CD4-positive, alpha-beta T cell treated with Interleukin-4 for 4 hours (primary cell): ENCODE results near the gene HDC.

Experiments used
- DNase-seq: peaks from one replicate; pipeline ENCODE4 v3.0.0-alpha.2; 2020

HDC gene

DNA sequence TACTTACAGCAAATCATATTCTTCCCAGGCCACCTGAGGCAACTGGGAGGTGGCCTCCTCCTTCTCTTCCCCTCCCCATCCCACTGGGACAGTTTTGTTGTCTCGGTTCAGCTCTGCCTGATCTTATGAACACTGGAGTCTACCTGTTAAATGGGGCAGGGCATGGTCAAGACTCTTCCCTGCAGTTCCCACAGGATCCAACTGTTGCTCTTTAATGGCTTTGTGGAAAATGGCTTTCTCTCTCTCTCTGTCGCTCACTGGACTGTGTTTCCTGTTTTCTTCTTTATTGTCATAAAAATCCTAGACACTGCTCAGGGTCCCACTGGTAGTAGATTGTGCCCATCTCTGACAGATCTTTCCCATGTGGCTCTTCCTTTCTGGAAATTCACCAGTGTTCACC is 43.3 kb downstream of the HDC start:
- DNase-seq = no peak

DNA sequence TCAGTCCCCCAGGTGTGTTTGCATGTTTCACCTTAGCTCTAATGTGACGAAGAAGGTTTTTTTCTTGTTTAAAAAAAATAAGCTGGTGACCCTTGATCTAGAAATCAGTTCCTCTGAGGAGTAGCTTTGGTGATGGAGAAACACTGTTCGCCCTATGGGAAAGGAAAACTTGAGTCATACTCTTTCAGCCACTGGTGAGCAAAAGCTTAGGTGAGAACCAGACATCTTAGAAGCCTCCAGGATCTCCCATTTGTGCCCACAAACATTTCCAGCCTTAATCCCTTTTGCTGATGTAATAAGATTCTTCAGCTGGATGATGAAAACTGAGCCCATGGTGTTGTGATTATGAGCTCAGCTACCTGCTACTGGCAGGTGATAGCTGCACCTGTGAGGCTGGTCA is 45.7 kb downstream of the HDC start:
- no peak for DNase-seq

DNA sequence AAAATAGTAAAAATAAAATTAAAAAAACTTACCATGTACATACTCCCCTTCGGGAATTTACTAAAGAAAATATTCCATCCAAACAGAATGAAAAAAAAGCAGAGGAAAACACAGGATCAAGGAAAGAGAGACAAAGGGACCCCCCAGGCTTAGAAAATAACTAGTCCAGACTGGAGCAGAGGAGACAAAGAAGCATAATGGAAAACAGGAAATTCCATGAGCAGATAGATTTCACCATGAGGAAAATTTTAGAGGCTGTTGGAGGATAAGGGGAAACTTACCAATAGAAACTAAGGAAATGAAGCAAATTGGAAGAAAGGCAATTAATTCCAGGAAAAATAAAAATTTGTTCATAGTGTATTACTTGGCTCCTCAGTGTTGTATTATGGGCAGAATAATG is 46.8 kb downstream of the HDC start:
- no peak for DNase-seq

DNA sequence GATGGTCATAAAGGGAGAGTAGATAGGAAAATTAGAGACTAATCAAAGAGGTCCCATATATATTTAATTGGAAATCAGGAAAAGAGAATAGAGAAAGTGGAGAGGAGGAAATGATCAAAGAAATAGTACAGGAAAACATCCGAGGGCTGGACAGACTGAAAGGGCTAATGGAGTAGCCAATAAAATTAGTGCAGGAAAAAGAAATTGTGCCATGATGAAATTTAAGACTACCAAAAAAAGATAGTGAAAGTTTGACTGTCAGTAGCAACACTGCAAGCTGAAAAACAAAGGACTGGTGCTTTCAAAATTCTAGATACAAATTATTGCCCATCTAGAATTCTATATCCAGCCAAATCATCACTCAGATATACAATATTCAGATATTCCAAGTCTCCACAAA is 47.2 kb downstream of the HDC start:
- no peak for DNase-seq

DNA sequence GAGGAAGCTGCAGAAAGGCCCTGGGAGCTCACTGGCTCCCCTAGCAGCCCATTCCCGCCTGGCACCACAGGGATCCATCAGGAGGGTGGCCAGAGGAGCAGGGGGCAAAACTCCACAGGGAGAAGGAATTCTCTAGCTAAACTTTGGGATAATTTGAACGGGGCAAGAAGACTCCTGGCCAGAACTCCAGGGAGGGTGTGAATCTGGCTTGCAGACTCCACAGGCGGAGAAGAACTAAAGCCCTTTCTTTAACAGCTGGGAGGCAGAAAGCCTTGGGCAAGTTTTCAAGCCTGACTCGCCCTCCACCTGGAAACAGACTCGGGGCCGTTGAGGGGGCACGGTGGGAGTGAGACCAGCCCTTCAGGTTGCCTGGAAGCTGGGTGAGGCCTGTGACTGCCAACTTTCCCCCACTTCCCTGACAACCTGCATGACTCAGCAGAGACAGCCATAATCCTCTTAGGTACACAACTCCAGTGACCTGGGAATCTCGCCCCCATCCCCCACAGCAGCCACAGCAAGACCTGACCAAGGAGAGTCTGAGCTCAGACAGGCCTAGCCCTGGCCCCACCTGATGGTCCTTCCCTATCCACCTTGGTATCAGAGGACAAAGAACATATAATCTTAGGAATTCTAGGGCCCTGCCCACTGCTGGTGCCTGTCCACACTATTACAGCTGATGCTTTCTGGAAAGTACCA is 54.9 kb downstream of the HDC start:
- no peak for DNase-seq

DNA sequence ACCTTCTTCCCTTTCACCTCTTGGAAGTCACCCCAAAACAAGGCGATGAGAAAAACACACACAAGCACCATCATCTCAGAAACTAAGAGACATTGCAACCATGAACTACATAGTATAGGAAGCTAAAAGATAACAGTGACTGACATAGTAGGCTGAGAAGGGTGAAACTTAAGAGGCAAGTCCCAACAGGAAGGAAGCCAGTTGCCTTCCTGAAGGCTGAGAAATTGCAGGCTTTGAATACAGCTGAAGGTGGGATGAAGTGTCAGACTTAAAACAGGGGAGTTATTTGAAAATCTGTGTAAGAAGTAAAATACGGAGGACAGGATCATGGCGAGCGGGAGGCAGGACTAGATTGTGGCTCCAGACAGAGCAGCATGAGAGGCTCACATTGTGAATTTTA is 55.7 kb downstream of the HDC start:
- no peak for DNase-seq

DNA sequence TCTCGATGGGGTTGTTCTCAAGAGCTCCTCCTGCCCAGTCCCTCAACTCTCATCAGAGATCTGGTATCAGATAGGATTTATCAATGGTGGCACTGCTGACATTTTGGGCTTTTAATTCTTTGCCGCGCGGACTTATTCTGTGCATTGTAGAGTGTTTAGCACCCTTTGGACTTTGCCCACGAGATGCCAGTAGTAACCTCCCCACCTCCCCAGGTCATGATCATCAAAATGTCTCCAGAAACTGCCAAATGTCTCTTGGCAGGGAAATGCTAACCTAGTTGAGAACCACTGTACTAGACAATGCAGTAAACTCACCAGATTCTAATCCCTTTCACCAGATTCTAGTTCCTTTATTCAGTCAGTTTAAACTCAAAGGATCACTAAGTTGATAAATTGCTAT is 59.5 kb downstream of the HDC start:
- no peak for DNase-seq

DNA sequence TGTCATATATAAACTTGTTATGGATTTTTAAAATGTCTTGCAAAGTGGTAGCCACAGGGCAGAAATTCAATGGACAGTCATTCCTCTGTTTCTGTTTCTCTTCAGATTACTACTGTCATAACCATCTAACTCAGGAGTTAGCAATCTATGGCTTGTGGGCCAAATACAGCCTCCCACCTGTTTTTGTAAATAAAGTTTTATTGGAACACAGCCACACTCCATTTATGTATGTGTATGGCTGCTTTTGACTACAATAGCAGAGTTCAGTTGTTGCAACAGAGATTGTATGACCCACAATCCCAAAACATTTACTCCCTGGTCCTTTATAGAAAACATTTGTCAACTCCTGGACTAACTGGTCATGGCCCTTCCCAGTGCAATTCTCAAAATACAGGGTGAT is 63.5 kb downstream of the HDC start:
- no peak for DNase-seq

DNA sequence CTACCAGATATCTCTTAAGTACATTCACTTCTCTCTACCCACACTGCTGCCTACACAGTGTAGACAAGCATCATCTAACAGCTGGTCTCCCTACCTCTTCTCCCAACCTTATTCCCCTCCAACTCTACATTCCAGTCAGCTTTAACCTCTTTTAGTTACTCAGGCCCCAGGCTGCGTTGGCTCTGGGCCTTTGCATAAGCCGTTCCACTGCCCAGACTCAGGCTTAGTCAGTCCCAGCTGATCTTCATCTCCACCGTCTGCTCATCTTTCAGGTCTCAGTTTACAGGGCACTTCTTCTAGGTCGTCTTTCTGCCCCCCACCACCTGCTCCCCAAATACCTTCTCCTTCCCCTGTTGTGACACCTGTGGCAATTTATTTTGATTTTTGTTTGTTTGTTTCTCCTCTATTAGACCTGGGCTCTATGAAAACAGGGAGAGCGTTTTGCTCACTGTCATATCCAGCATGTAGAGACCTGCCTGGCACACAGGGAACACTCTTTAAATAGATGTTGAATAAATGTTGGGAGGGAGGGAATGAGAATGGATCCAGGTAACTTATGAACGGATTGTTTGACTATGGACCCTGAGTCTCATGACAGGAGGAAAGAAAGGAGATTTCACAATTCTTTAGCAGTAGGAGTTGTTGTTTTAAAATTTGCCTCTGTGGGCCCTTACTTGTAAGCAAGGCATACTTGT is 72.5 kb downstream of the HDC start:
- DNase-seq = no peak

DNA sequence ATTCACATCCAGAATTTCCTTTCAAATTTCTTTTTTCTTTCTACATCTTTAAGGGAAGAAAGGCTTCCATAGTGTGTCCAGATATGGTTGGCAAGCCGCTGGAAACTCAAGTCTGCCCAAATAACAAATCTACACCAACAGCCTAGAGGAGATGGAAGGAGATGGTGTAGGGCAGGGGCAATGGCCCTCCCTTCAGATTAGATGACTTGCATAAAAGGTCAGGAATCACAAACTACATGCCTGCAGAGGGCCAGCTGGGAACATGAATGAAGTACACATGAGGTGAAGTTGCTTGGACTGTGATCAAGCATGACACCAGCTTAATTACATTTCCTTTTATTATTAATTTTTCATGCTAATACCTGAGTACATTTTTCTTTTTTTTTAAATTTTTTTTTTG is 73.4 kb downstream of the HDC start:
- DNase-seq = no peak
